ENCODE data around the gene LARP1.

DNA sequence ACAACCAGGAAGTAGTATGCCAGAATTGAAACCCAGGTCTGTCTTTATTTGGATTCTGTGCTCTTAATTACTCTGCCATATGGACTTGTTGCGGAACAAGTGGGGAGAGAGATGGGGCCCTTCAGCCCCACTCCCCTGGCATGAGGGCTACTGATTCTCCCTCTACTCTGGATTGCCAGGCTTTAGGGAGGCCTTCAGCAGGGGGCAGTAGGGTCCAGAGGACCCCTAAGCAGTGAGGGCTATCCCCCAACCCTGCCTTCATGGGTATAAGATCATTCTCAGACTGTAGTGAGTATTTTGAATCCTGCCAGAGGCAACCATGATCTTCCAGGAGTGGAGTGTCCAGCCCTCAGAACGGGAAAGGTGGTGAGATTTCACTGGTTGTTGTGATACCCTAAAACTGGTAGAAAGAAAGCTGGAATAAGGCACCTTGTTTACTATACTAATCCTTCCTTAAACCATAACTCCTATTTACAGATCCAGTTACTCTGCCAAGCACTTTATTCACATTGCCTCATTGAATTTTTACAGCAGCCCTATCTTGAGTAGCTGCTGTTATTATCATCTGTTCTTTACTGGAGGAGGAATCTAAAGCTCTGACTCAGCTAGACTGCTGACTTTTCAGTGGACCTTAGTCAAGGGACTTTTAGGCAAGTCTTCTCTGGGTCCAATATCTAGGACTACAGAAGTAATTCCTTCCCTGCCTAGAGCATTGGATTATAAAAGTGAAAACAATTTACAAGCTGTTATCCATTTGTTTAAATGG lies 31.3 kb upstream of the LARP1 start:
- TF ChIP-seq, protein P1, sequence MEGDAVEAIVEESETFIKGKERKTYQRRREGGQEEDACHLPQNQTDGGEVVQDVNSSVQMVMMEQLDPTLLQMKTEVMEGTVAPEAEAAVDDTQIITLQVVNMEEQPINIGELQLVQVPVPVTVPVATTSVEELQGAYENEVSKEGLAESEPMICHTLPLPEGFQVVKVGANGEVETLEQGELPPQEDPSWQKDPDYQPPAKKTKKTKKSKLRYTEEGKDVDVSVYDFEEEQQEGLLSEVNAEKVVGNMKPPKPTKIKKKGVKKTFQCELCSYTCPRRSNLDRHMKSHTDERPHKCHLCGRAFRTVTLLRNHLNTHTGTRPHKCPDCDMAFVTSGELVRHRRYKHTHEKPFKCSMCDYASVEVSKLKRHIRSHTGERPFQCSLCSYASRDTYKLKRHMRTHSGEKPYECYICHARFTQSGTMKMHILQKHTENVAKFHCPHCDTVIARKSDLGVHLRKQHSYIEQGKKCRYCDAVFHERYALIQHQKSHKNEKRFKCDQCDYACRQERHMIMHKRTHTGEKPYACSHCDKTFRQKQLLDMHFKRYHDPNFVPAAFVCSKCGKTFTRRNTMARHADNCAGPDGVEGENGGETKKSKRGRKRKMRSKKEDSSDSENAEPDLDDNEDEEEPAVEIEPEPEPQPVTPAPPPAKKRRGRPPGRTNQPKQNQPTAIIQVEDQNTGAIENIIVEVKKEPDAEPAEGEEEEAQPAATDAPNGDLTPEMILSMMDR (IDR thresholded peaks at IDR 0.05): no peak
- TF ChIP-seq POLR2A (IDR thresholded peaks at IDR 0.05): no peak
- no peak for TF ChIP-seq EP300 (IDR thresholded peaks at IDR 0.05)
